ENCODE data around the gene OTOG.

OTOG gene

DNA sequence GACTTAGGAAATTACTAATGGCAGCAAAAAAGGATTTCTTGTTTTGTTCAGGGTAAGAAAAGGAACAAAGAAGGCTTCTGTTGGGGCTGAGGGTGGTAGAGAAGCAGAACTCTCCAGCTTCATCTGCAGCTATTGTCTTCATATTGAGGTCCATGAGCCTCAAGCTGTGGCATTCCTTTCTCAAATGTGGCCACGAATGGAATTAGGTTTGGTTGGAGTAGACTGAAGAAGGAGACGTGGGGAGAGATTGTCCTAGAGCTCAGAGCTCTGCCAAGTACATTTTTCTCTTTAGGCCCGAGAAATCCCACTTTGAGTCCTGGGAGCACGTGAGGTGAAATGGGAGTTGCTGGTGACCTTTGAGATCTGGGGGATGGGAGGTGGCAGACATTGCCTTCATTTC is 146.5 kb downstream of the OTOG start:
- in situ Hi-C loops (cut with HindIII; ENCODE audit: low pct_unique_long_range_greater_than_20kb, low sequenced_read_pairs): no loop called here
- no peak for TF ChIP-seq JUND (IDR thresholded peaks at IDR 0.05; ENCODE audit: low read depth)
- no peak for DNase-seq (ENCODE audit: low read depth in 1 of 2, low spot score in 1 of 2)

DNA sequence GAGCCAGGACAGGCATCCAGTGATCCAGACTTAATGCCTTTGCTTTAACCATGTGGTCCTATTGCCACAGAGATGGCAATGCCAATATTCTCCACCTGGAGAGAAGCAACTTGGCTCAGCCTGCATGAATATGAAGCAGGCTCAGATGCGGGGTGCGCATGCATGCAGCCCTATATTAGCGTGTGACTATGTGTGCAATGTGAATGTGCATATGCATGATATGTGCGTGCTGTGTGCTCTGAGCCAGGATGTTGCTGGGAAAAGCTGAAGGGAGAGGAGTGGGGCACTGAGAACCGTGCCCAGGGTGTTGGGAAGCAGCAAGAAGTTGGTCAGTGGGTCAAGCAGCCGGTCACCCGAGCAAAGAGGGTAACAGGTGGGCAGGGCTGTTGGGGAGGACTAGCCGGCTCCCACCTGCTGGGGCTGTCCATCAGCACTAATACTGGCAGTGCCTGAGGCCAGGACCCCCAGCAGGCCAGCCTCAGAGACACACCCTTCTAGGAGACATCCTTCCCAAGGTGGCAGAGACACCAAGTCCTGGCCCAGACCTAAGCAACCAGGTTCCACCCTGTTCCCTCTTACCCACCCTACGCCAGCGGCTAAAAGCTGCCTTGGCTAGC is 147.5 kb downstream of the OTOG start:
- TF ChIP-seq JUND (IDR thresholded peaks at IDR 0.05; ENCODE audit: low read depth): no peak

GRCh38 chr11:17695454-17696441 is 148.7 kb downstream of the OTOG start:
- in situ Hi-C loops (cut with HindIII; ENCODE audit: low pct_unique_long_range_greater_than_20kb, low sequenced_read_pairs): no loop called here
- no peak for DNase-seq (ENCODE audit: low read depth in 1 of 2, low spot score in 1 of 2)
- TF ChIP-seq JUND (IDR thresholded peaks at IDR 0.05; ENCODE audit: low read depth): no peak

More for the DNA sequence above, 147.5 kb downstream of the OTOG start:
- in situ Hi-C loops (cut with HindIII; ENCODE audit: low pct_unique_long_range_greater_than_20kb, low sequenced_read_pairs): no loop called here
- DNase-seq (ENCODE audit: low read depth in 1 of 2, low spot score in 1 of 2): no peak

DNA sequence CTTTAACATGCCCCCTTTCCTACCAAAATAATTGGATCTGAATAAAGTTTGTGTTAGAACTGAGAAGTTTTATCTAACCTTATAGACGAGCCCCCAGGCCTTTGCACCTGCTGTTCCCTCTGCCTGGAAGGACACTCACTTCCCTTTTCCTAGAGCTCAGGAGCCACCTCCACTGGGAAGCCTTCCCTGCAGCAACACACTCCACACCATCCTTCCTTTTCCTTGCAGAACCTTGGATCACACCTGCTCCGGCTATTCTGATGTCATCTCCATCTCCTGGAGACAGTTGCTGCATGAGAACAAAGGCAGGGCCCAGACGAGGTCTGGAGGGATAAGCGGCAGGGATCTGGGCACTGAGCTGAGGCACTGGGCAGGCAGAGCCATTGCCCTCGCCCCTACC is 149.7 kb downstream of the OTOG start:
- in situ Hi-C loops (cut with HindIII; ENCODE audit: low pct_unique_long_range_greater_than_20kb, low sequenced_read_pairs): no loop called here
- no peak for TF ChIP-seq JUND (IDR thresholded peaks at IDR 0.05; ENCODE audit: low read depth)
- DNase-seq (ENCODE audit: low read depth in 1 of 2, low spot score in 1 of 2): no peak
